Smooth muscle cell (in vitro differentiated cells): ENCODE data around the gene CNTFR. TPM values are rescaled to one million over a fixed set of nuclear protein-coding genes. Genes with fewer than 3 reads are reported as not detected.
A peak's percentile ranks its signal among the peaks of the same experiment; 100 is the strongest.

ENCODE experiments used
- DNase-seq: peaks from one replicate; lab custom pipeline; 2025; ENCODE audit not compliant: unreplicated experiment; lab: John Stamatoyannopoulos, UW
- H2AFZ ChIP-seq: fragments of 200-600 bp; sonication (generic); 2 replicates; pipeline ENCODE4 v1.6.0; 2016; ENCODE audit warnings: antibody characterized with exemption, low read depth, mild to moderate bottlenecking
- H3F3A ChIP-seq: fragments of 200-600 bp; sonication (generic); 2 replicates; pipeline ENCODE4 v1.6.0; 2017; ENCODE audit warnings: antibody characterized with exemption, low read depth
- H3K27ac ChIP-seq: fragments of 200-600 bp; sonication (generic); 2 replicates; pipeline ENCODE4 v1.5.1; 2016; ENCODE audit warnings: low read depth, mild to moderate bottlenecking
- H3K27me3 ChIP-seq: fragments of 200-600 bp; sonication (generic); 2 replicates; pipeline ENCODE4 v1.6.1; 2016; ENCODE audit warnings: low read depth, mild to moderate bottlenecking
- H3K36me3 ChIP-seq: fragments of 200-600 bp; sonication (generic); 2 replicates; pipeline ENCODE4 v1.5.1; 2016; ENCODE audit warnings: low read depth
- H3K4me1 ChIP-seq: fragments of 200-600 bp; sonication (generic); 2 replicates; pipeline ENCODE4 v1.5.1; 2016; ENCODE audit warnings: low read depth
- H3K4me2 ChIP-seq: fragments of 200-600 bp; sonication (generic); 2 replicates; pipeline ENCODE4 v1.6.0; 2016; ENCODE audit warnings: mild to moderate bottlenecking
- H3K4me3 ChIP-seq: fragments of 200-600 bp; sonication (generic); 2 replicates; pipeline ENCODE4 v1.5.1; 2016; ENCODE audit warnings: mild to moderate bottlenecking
- H3K79me2 ChIP-seq: fragments of 200-600 bp; sonication (generic); 2 replicates; pipeline ENCODE4 v1.6.0; 2016; ENCODE audit warnings: low read depth, mild to moderate bottlenecking
- H3K9ac ChIP-seq: fragments of 200-600 bp; sonication (generic); 2 replicates; pipeline ENCODE4 v1.6.0; 2016; ENCODE audit warnings: low read depth
- H3K9me3 ChIP-seq: fragments of 200-600 bp; sonication (generic); replicated peaks from 2 replicates; pipeline ENCODE4 v1.5.1; 2016; ENCODE audit warnings: low read depth
- H4K20me1 ChIP-seq: fragments of 200-600 bp; sonication (generic); 2 replicates; pipeline ENCODE4 v1.6.0; 2016; ENCODE audit warnings: low read depth
- CTCF ChIP-seq: fragments of 200-600 bp; sonication (generic); IDR thresholded peaks from 2 replicates; pipeline ENCODE4 v1.5.1; 2017; ENCODE audit warnings: borderline replicate concordance, mild to moderate bottlenecking, antibody characterized with exemption; ENCODE audit not compliant: insufficient read depth, poor library complexity, severe bottlenecking
- WGBS: methylation state at CpG from one replicate; pipeline ENCODE4 v1.1.7; 2016; ENCODE audit warnings: low lambda C conversion rate; 5-methylcytosine and 5-hydroxymethylcytosine counted together
- polyA plus RNA-seq: library from polyadenylated mRNA; unstranded; fragments of >200 nt; fragmentation: Nextera tagmentation; extraction: Ambion mirVana; gene quantifications from 2 replicates; pipeline ENCODE4 v1.2.1, GENCODE V29; 2016
- total RNA-seq: library from RNA; depleted of rRNA; stranded (reverse); fragments of >200 nt; gene quantifications from 2 replicates; pipeline ENCODE4 v1.2.3, GENCODE V29; 2014

The CNTFR gene
- total and polyA plus RNA-seq, 2 experiments from 2014 or later = 4.3 to 16.4 TPM

- H3K4me3 ChIP-seq = no peak overlapping the region
- H3K4me2 ChIP-seq = no peak overlapping the region
- H3K36me3 ChIP-seq = no peaks in the 10 kb centered on the region
- peaks cover 4% of the 10 kb centered on the region for H3F3A ChIP-seq
- peaks cover 9% of the 10 kb centered on the region for H3K27me3 ChIP-seq
- no peaks in the 10 kb centered on the region for H3K9me3 ChIP-seq
- H3K79me2 ChIP-seq = peaks cover 41% of the 10 kb centered on the region
- 64% methylated on average over 8 of the region's 8 CpGs for WGBS
- no peak for TF ChIP-seq CTCF
- peaks cover 47% of the 10 kb centered on the region for H3K4me1 ChIP-seq
- H3K9ac ChIP-seq = no peak overlapping the region
- no peak for DNase-seq
- H2AFZ ChIP-seq = no peak overlapping the region
- no peak overlapping the region for H3K27ac ChIP-seq
- H4K20me1 ChIP-seq = peaks cover 3% of the 10 kb centered on the region
Observed at GRCh38 chr9:34580358-34580757, 9.2 kb downstream of the CNTFR start.

- Histone ChIP-seq H4K20me1 (peaks cover 3% of the 10 kb centered on the region), H2AFZ (no peak overlapping the region), H3K4me2 (peak overlapping the region; percentile 99), H3K9ac (no peak overlapping the region), H3K4me1 (peaks cover 47% of the 10 kb centered on the region), H3K4me3 (no peak overlapping the region), H3K36me3 (no peaks in the 10 kb centered on the region), H3F3A (peaks cover 4% of the 10 kb centered on the region), H3K27ac (no peak overlapping the region), H3K79me2 (peaks cover 35% of the 10 kb centered on the region), H3K27me3 (peaks cover 9% of the 10 kb centered on the region), H3K9me3 (no peaks in the 10 kb centered on the region)
- no peak for DNase-seq
- TF ChIP-seq CTCF = no peak
- WGBS = 81% methylated on average over 5 of the region's 5 CpGs
Observed at GRCh38 chr9:34579808-34580163, 9.7 kb downstream of the CNTFR start.

- Histone ChIP-seq H3K4me3 (no peak overlapping the region), H3K79me2 (peaks cover 32% of the 10 kb centered on the region), H3K27me3 (peaks cover 9% of the 10 kb centered on the region), H3K9ac (no peak overlapping the region), H4K20me1 (peaks cover 3% of the 10 kb centered on the region), H3K9me3 (no peaks in the 10 kb centered on the region), H3K27ac (no peak overlapping the region), H3K4me1 (peaks cover 50% of the 10 kb centered on the region), H3F3A (peaks cover 4% of the 10 kb centered on the region), H3K4me2 (peak overlapping the region; percentile 99), H3K36me3 (no peaks in the 10 kb centered on the region), H2AFZ (peak overlapping the region; percentile 33)
- no peak for DNase-seq
- 8% methylated on average over 8 of the region's 17 CpGs for WGBS
- TF ChIP-seq CTCF = no peak
Observed at GRCh38 chr9:34579104-34579807, 10.3 kb downstream of the CNTFR start.
